ENCODE results near the gene CLTCL1. TPM values are rescaled to one million over a fixed set of nuclear protein-coding genes. Genes with fewer than 3 reads are reported as not detected.

The CLTCL1 gene
- polyA plus RNA-seq, 1 donor (not counting 4 experiments of a cell fraction or from before 2014, with no cell fraction given): 12.4 TPM

DNA sequence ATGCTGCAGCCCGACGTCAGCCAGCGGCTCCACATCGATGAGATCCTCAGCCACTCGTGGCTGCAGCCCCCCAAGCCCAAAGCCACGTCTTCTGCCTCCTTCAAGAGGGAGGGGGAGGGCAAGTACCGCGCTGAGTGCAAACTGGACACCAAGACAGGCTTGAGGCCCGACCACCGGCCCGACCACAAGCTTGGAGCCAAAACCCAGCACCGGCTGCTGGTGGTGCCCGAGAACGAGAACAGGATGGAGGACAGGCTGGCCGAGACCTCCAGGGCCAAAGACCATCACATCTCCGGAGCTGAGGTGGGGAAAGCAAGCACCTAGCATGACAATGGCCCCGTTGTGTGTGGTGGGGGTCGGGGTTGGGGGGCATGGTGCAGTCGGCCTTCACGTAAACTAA is 159.4 kb downstream of the CLTCL1 start:
- no peak for DNase-seq (ENCODE audit: low read depth, low spot score)
- no peak for FAIRE-seq
- Histone ChIP-seq H4K20me1 (ENCODE audit: control insufficient read depth, extremely low read depth, insufficient read depth, low read length) (no peaks in the 10 kb centered on the region), H3K36me3 (ENCODE audit: control insufficient read depth in 2 of 2, extremely low read depth in 1 of 2, insufficient read depth in 2 of 2, low read length in 2 of 2) (peaks cover 17 to 20% of the 10 kb centered on the region in 2 experiments), H3K4me1 (ENCODE audit: control insufficient read depth, extremely low read depth, insufficient read depth, low read length) (peaks cover 19% of the 10 kb centered on the region), H3K27ac (ENCODE audit: control insufficient read depth, insufficient read depth, low read length) (no peak overlapping the region), H3K9me1 (ENCODE audit: control insufficient read depth, extremely low read depth, insufficient read depth, low read length) (peaks cover 3% of the 10 kb centered on the region), H3K79me2 (ENCODE audit: control insufficient read depth, insufficient read depth, low read length) (no peaks in the 10 kb centered on the region), H3K4me2 (ENCODE audit: control insufficient read depth, extremely low read depth, insufficient read depth, low read depth, low read length) (no peak overlapping the region), H3K9ac (ENCODE audit: control insufficient read depth, extremely low read depth, insufficient read depth, low read length) (no peak overlapping the region), H3K9me3 (ENCODE audit: control insufficient read depth, low read depth, low read length) (no peaks in the 10 kb centered on the region), H2AFZ (ENCODE audit: control insufficient read depth, low read length) (no peak overlapping the region), H3K27me3 (ENCODE audit: control insufficient read depth, extremely low read depth, insufficient read depth, low read length) (no peaks in the 10 kb centered on the region), H3K4me3 (ENCODE audit: control insufficient read depth in 2 of 3, extremely low read depth in 1 of 3, insufficient read depth in 2 of 3, low read depth in 1 of 3, low read length in 3 of 3) (no peak overlapping the region)
- dilution Hi-C loops (cut with MboI; ENCODE audit: extremely low pct_ligation_motif_present, low sequenced_read_pairs): no loop called here
- TF ChIP-seq EZH2 (IDR thresholded peaks at IDR 0.05; ENCODE audit: low read length) (no peak), CTCF (optimal IDR thresholded peaks at IDR 0.05 in 1 of 3, IDR thresholded peaks at IDR 0.05 in 1 of 3, conservative IDR thresholded peaks at IDR 0.05 in 1 of 3; ENCODE audit: extremely low read depth in 1 of 3, insufficient read depth in 2 of 3, low read length in 3 of 3) (no peak)

GRCh38 chr22:19131685-19132015 is 159.9 kb downstream of the CLTCL1 start:
- H3K79me2 ChIP-seq (ENCODE audit: control insufficient read depth, insufficient read depth, low read length): no peaks in the 10 kb centered on the region
- H3K4me1 ChIP-seq (ENCODE audit: control insufficient read depth, extremely low read depth, insufficient read depth, low read length): peaks cover 19% of the 10 kb centered on the region
- H3K4me3 ChIP-seq (ENCODE audit: control insufficient read depth in 2 of 3, extremely low read depth in 1 of 3, insufficient read depth in 2 of 3, low read depth in 1 of 3, low read length in 3 of 3): no peak overlapping the region
- dilution Hi-C loops (cut with MboI; ENCODE audit: extremely low pct_ligation_motif_present, low sequenced_read_pairs): no loop called here
- no peak overlapping the region for H3K27ac ChIP-seq (ENCODE audit: control insufficient read depth, insufficient read depth, low read length)
- DNase-seq (ENCODE audit: low read depth, low spot score) (no peak), FAIRE-seq (no peak)
- peaks cover 17% of the 10 kb centered on the region in 2 experiments for H3K36me3 ChIP-seq (ENCODE audit: control insufficient read depth in 2 of 2, extremely low read depth in 1 of 2, insufficient read depth in 2 of 2, low read length in 2 of 2)
- peaks cover 3% of the 10 kb centered on the region for H3K9me1 ChIP-seq (ENCODE audit: control insufficient read depth, extremely low read depth, insufficient read depth, low read length)
- no peaks in the 10 kb centered on the region for H3K27me3 ChIP-seq (ENCODE audit: control insufficient read depth, extremely low read depth, insufficient read depth, low read length)
- no peak overlapping the region for H3K4me2 ChIP-seq (ENCODE audit: control insufficient read depth, extremely low read depth, insufficient read depth, low read depth, low read length)
- no peaks in the 10 kb centered on the region for H4K20me1 ChIP-seq (ENCODE audit: control insufficient read depth, extremely low read depth, insufficient read depth, low read length)
- H2AFZ ChIP-seq (ENCODE audit: control insufficient read depth, low read length): no peak overlapping the region
- no peak overlapping the region for H3K9ac ChIP-seq (ENCODE audit: control insufficient read depth, extremely low read depth, insufficient read depth, low read length)
- TF ChIP-seq EZH2 (IDR thresholded peaks at IDR 0.05; ENCODE audit: low read length) (no peak), CTCF (optimal IDR thresholded peaks at IDR 0.05 in 1 of 3, IDR thresholded peaks at IDR 0.05 in 1 of 3, conservative IDR thresholded peaks at IDR 0.05 in 1 of 3; ENCODE audit: extremely low read depth in 1 of 3, insufficient read depth in 2 of 3, low read length in 3 of 3) (no peak)
- no peaks in the 10 kb centered on the region for H3K9me3 ChIP-seq (ENCODE audit: control insufficient read depth, low read depth, low read length)
